HCT116 (cell line): ENCODE data around the gene SEMA3E. TPM values are rescaled to one million over a fixed set of nuclear protein-coding genes. Genes with fewer than 3 reads are reported as not detected.

ENCODE experiments used
- ATAC-seq: fragments of 200-7000 bp; cut with Tn5 transposase; 2 replicates; pipeline ENCODE4 v1.9.1; 2020; ENCODE audit warnings: mild to moderate bottlenecking, moderate library complexity
- BruUV-seq: library from RNA; stranded (reverse); fragments of 400-500 nt; replicated peaks from 2 replicates; lab custom pipeline; 2021; lab: Mats Ljungman, UMichigan
- CTCF ChIA-PET: fragments of 300-600 bp; sonication (Branson Sonifier 250); formaldehyde crosslinking; loops from one replicate; lab custom pipeline; 2021; ENCODE audit warnings: antibody characterized with exemption; lab: Charles Lee
- POLR2A ChIA-PET: fragments of 300-600, 350-600 bp; sonication (Branson Sonifier 250); formaldehyde crosslinking; loops from one replicate; lab custom pipeline; 2021; ENCODE audit warnings: antibody characterized with exemption; lab: Charles Lee
- RAD21 ChIA-PET, 2 experiments: fragments of 300-600 bp; sonication (Branson Sonifier 250); formaldehyde crosslinking; loops; one replicate each; lab custom pipeline; 2023; ENCODE audit warnings: low total read pairs in 2 of 2; ENCODE audit not compliant: uncharacterized antibody in 2 of 2, unreplicated experiment in 2 of 2, low non-redundant PET in 1 of 2; lab: Charles Lee
- DNase-seq: peaks from one replicate; pipeline ENCODE4 v3.0.0-alpha.2; 2010; ENCODE audit warnings: low read depth, low spot score
- H2AFZ ChIP-seq: fragments of 200-600 bp; shearing (Covaris generic), sonication (generic); 2 replicates; pipeline ENCODE4 v1.6.1; 2017; ENCODE audit warnings: low read depth, mixed run types, mixed read lengths, antibody characterized with exemption, low read length; ENCODE audit not compliant: poor library complexity, severe bottlenecking
- H3K27ac ChIP-seq: 2 replicates; pipeline ENCODE4 v1.5.1; 2012; ENCODE audit warnings: low read depth, low read length
- H3K27me3 ChIP-seq: fragments of 200-600 bp; sonication (generic); 2 replicates; pipeline ENCODE4 v1.6.1; 2016; ENCODE audit warnings: mixed run types, low read length, mixed read lengths; ENCODE audit not compliant: insufficient read depth
- H3K36me3 ChIP-seq, 2 experiments: fragments of 200-500 bp in 1 of 2; fragments of 200-600 bp in 1 of 2; sonication (Bioruptor generic) in 1 of 2; sonication (generic) in 1 of 2; 2 replicates each; pipeline versions ENCODE4 v1.5.1 to v1.6.1; 2014 to 2016; ENCODE audit warnings: low read length in 2 of 2, inconsistent platforms in 1 of 2, mixed read lengths in 1 of 2, mixed run types in 1 of 2; ENCODE audit not compliant: insufficient read depth in 2 of 2, control insufficient read depth in 1 of 2
- H3K4me1 ChIP-seq, 2 experiments: fragments of 200-600 bp in 1 of 2; sonication (generic) in 1 of 2; 2 replicates each; pipeline versions ENCODE4 v1.5.1 to v1.6.1; 2012 to 2017; ENCODE audit warnings: low read length in 2 of 2, inconsistent platforms in 1 of 2, mild to moderate bottlenecking in 1 of 2, mixed read lengths in 1 of 2, mixed run types in 1 of 2, moderate library complexity in 1 of 2; ENCODE audit not compliant: insufficient read depth in 2 of 2, control insufficient read depth in 1 of 2
- H3K4me2 ChIP-seq: fragments of 200-600 bp; sonication (generic); 2 replicates; pipeline ENCODE4 v1.6.1; 2017; ENCODE audit warnings: mixed run types, low read length, mixed read lengths
- H3K4me3 ChIP-seq, 2 experiments: fragments of 200-600 bp in 1 of 2; sonication (generic) in 1 of 2; replicated peaks in 1 of 2; 2 replicates each; pipeline ENCODE4 v1.5.1; 2011 to 2016; ENCODE audit warnings: low read length in 2 of 2, control low read depth in 1 of 2, low read depth in 1 of 2, mild to moderate bottlenecking in 1 of 2, mixed read lengths in 1 of 2, mixed run types in 1 of 2
- H3K79me2 ChIP-seq: fragments of 200-600 bp; sonication (generic); 2 replicates; pipeline ENCODE4 v1.6.1; 2017; ENCODE audit warnings: mild to moderate bottlenecking, mixed run types, low read length, moderate library complexity, mixed read lengths; ENCODE audit not compliant: insufficient read depth
- H3K9ac ChIP-seq: fragments of 200-600 bp; sonication (generic); 2 replicates; pipeline ENCODE4 v1.6.1; 2016; ENCODE audit warnings: low read length, mixed read lengths
- H3K9me2 ChIP-seq: fragments of 200-600 bp; sonication (generic), shearing (Covaris generic); 2 replicates; pipeline ENCODE4 v1.6.1; 2017; ENCODE audit warnings: mixed run types, mild to moderate bottlenecking, moderate library complexity; ENCODE audit not compliant: insufficient read depth
- H3K9me3 ChIP-seq, 2 experiments: fragments of 200-500 bp in 1 of 2; fragments of 200-600 bp in 1 of 2; sonication (Bioruptor generic) in 1 of 2; sonication (generic) in 1 of 2; 2 replicates each; pipeline ENCODE4 v1.6.1; 2014 to 2017; ENCODE audit warnings: low read length in 2 of 2, mixed read lengths in 2 of 2, inconsistent platforms in 1 of 2, low read depth in 1 of 2, mild to moderate bottlenecking in 1 of 2, mixed run types in 1 of 2, moderate library complexity in 1 of 2; ENCODE audit not compliant: control insufficient read depth in 1 of 2, insufficient read depth in 1 of 2
- H4K20me1 ChIP-seq: fragments of 200-600 bp; sonication (generic), shearing (Covaris generic); 2 replicates; pipeline ENCODE4 v1.6.1; 2017; ENCODE audit warnings: mixed run types, mild to moderate bottlenecking, moderate library complexity; ENCODE audit not compliant: insufficient read depth
- ELF1 ChIP-seq: IDR thresholded peaks from 2 replicates; pipeline ENCODE4 v1.6.1; 2012; ENCODE audit warnings: low read depth, borderline replicate concordance
- POLR2A ChIP-seq: IDR thresholded peaks from 2 replicates; pipeline ENCODE4 v1.7.0; 2011; ENCODE audit warnings: borderline replicate concordance; ENCODE audit not compliant: insufficient read depth, insufficient read length; ENCODE audit errors: extremely low read depth
- intact Hi-C: fragments of 100-400 bp; cut with micrococcal nuclease; formaldehyde crosslinking; loops from 2 replicates; pipeline ENCODE4 v1.10.0; 2022
- total RNA-seq: library from RNA; stranded (reverse); gene quantifications from one replicate; pipeline ENCODE4 v1.2.1, GENCODE V29; 2021; ENCODE audit not compliant: unreplicated experiment
- TF ChIP-seq, protein P1 (sequence below), 3 experiments: fragments of 200-600 bp in 1 of 3; sonication (generic) in 1 of 3; IDR thresholded peaks in 2 of 3; conservative IDR thresholded peaks in 1 of 3; 2 replicates each; pipeline ENCODE4 v1.5.1; 2012 to 2017; ENCODE audit warnings: low read depth in 2 of 3, low read length in 2 of 3, antibody characterized with exemption in 1 of 3, borderline replicate concordance in 1 of 3, control low read depth in 1 of 3, mild to moderate bottlenecking in 1 of 3, mixed read lengths in 1 of 3, mixed run types in 1 of 3, moderate library complexity in 1 of 3; ENCODE audit not compliant: insufficient read depth in 1 of 3
- TF ChIP-seq, protein P2 (sequence below): IDR thresholded peaks from 2 replicates; pipeline ENCODE4 v1.6.1; 2012; ENCODE audit warnings: low read depth

SEMA3E gene
- total RNA-seq, 1 experiment from 2014 or later: 1.6 TPM

DNA sequence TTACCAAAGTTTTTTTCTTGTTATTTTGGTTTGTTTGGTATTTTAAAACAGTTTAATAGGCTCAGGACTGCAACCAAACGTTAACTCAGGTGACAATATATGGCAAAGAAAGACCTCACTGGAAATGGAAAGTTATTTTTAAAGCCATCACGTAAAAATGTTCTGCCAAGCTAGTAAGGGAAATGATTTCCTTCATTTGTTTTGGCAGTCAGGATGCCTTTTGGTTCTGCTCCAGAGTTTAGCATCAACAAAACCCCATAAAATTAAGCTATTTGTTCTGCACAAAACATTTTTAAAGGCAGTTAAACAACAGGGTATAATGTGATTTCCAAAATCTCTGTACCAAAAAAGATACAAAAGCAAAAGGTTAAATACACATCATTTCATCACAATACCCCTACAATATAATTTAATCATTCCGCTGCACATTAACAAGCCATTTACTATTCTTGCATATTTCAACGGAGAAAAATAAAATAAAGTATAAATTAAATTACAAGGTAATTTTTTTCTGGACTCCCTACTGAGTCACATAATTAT, 172.4 kb downstream of the SEMA3E start:
- intact Hi-C loops: no loop called here
- no peak for ATAC-seq

DNA sequence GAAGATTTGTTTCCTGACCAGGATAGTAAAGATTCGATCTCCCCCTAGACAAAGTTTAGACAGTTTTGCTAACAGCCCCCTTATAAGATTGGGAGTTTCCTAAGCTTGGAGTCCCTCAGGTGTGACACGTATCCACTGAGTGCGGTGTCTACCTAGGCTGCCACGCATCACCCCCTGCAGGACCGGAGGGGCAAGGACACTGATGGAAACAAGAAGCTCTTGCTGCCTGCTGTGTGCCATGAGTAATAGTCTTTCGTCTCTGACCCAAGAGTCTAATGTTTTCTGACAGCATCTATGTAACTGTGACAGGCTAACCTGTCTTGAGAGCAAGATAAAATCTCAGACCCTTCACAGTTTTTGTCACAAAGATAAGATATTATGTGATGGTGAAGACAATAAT, 173.5 kb downstream of the SEMA3E start:
- H3K36me3 ChIP-seq: no peaks in the 10 kb centered on the region
- H3K9me2 ChIP-seq: no peaks in the 10 kb centered on the region
- intact Hi-C loops: no loop called here
- H3K4me1 ChIP-seq: no peaks in the 10 kb centered on the region
- no TSS peak for BruUV-seq
- no peak overlapping the region for H3K9ac ChIP-seq
- CTCF ChIA-PET: interaction anchor here (0.7 kb wide), 1 partner anchor 10 kb away, joined by 3 read pairs; no protein-coding TSS in a partner anchor
- H4K20me1 ChIP-seq: no peaks in the 10 kb centered on the region
- TF ChIP-seq, protein P1, sequence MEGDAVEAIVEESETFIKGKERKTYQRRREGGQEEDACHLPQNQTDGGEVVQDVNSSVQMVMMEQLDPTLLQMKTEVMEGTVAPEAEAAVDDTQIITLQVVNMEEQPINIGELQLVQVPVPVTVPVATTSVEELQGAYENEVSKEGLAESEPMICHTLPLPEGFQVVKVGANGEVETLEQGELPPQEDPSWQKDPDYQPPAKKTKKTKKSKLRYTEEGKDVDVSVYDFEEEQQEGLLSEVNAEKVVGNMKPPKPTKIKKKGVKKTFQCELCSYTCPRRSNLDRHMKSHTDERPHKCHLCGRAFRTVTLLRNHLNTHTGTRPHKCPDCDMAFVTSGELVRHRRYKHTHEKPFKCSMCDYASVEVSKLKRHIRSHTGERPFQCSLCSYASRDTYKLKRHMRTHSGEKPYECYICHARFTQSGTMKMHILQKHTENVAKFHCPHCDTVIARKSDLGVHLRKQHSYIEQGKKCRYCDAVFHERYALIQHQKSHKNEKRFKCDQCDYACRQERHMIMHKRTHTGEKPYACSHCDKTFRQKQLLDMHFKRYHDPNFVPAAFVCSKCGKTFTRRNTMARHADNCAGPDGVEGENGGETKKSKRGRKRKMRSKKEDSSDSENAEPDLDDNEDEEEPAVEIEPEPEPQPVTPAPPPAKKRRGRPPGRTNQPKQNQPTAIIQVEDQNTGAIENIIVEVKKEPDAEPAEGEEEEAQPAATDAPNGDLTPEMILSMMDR (IDR thresholded peaks at IDR 0.05 in 2 of 3, conservative IDR thresholded peaks at IDR 0.05 in 1 of 3; ENCODE audit: borderline replicate concordance in 1 of 3, insufficient read depth in 1 of 3, low read depth in 2 of 3, low read length in 2 of 3): peak in 2 of 3 experiments; percentile 46 to 55; a peak in 3 of 6 replicates
- no peak for TF ChIP-seq ELF1
- H3K27me3 ChIP-seq: no peaks in the 10 kb centered on the region
- H3K4me3 ChIP-seq: no peak overlapping the region
- POLR2A ChIA-PET: no interaction called here
- RAD21 ChIA-PET: no interaction called here
- H2AFZ ChIP-seq: peak overlapping the region; percentile 28
- peak; percentile 12 for DNase-seq
- H3K9me3 ChIP-seq: no peaks in the 10 kb centered on the region
- peak; percentile 80 for ATAC-seq
- H3K79me2 ChIP-seq: no peaks in the 10 kb centered on the region
- no peak overlapping the region for H3K4me2 ChIP-seq
- no peak overlapping the region for H3K27ac ChIP-seq

More for the DNA sequence above, 172.4 kb downstream of the SEMA3E start:
- no peak overlapping the region for H3K9ac ChIP-seq
- H3K4me1 ChIP-seq: no peaks in the 10 kb centered on the region
- no peak overlapping the region for H2AFZ ChIP-seq
- no peaks in the 10 kb centered on the region for H4K20me1 ChIP-seq
- ChIA-PET CTCF (no interaction called here), RAD21 (no interaction called here), POLR2A (no interaction called here)
- no peak overlapping the region for H3K4me3 ChIP-seq
- no TSS peak for BruUV-seq
- no peak overlapping the region for H3K4me2 ChIP-seq
- H3K27ac ChIP-seq: no peak overlapping the region
- H3K36me3 ChIP-seq: no peaks in the 10 kb centered on the region
- TF ChIP-seq POLR2A: no peak
- TF ChIP-seq, protein P2, sequence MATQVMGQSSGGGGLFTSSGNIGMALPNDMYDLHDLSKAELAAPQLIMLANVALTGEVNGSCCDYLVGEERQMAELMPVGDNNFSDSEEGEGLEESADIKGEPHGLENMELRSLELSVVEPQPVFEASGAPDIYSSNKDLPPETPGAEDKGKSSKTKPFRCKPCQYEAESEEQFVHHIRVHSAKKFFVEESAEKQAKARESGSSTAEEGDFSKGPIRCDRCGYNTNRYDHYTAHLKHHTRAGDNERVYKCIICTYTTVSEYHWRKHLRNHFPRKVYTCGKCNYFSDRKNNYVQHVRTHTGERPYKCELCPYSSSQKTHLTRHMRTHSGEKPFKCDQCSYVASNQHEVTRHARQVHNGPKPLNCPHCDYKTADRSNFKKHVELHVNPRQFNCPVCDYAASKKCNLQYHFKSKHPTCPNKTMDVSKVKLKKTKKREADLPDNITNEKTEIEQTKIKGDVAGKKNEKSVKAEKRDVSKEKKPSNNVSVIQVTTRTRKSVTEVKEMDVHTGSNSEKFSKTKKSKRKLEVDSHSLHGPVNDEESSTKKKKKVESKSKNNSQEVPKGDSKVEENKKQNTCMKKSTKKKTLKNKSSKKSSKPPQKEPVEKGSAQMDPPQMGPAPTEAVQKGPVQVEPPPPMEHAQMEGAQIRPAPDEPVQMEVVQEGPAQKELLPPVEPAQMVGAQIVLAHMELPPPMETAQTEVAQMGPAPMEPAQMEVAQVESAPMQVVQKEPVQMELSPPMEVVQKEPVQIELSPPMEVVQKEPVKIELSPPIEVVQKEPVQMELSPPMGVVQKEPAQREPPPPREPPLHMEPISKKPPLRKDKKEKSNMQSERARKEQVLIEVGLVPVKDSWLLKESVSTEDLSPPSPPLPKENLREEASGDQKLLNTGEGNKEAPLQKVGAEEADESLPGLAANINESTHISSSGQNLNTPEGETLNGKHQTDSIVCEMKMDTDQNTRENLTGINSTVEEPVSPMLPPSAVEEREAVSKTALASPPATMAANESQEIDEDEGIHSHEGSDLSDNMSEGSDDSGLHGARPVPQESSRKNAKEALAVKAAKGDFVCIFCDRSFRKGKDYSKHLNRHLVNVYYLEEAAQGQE: no peak
- no peak for DNase-seq
- no peaks in the 10 kb centered on the region for H3K27me3 ChIP-seq
- H3K79me2 ChIP-seq: no peaks in the 10 kb centered on the region
- no peaks in the 10 kb centered on the region for H3K9me3 ChIP-seq
- H3K9me2 ChIP-seq: no peaks in the 10 kb centered on the region
